Measurements from ENCODE around the gene SHROOM1.

The SHROOM1 gene

DNA sequence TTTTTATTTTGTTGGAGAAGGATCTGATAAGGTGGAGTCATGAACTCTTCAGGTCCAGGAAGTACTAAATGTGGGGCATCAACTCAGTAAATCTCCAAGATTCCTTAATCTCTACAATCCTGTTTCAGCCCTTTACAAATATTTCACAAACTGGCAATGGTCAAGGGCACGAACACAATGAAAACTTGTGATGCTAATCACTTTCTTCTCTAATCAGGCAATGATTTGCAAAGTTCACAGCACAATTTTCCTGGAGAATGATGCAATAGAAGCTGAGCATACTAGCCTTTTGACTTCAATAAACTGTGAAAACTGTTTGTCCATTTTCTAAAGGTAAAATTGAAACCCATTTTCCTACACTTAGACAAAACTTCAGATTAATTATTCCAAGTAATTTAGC is 18.9 kb upstream of the SHROOM1 start:
- DNase-seq: no peak

DNA sequence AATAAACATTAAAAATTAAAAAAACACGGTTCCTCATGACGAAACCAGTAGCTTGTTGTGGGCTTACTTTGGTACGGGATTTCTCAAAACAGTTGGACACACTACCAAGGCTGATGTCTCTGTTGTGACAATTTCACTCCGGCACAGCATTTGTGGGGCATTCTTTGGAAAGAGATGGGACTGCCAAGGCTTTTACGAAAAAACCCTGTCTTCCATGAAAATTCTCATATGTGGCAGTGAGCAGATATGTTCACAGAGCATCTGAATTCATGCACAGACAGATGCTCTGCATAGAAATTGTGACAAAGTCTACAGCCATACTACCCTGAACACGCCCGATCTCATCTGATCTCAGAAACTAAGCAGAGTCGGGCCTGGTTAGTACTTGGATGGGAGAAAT is 17.8 kb upstream of the SHROOM1 start:
- DNase-seq: no peak

DNA sequence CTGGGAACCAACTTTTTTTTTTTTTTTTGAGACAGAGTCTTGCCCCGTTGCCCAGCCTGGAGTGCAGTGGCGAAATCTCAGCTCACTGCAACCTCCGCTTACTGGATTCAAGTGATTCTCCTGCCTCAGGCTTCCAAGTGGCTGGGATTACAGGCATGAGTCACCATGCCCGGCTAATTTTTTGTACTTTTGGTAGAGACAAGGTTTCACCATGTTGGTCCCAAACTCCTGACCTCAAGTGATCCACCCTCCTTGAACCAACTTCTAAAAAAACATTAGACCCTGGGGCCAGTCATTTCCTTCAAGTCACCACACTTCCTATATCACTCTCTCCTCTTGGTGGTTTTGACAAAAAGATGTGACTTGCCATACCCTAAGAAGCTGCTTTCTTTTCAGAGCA is 10.9 kb upstream of the SHROOM1 start:
- DNase-seq: no peak

DNA sequence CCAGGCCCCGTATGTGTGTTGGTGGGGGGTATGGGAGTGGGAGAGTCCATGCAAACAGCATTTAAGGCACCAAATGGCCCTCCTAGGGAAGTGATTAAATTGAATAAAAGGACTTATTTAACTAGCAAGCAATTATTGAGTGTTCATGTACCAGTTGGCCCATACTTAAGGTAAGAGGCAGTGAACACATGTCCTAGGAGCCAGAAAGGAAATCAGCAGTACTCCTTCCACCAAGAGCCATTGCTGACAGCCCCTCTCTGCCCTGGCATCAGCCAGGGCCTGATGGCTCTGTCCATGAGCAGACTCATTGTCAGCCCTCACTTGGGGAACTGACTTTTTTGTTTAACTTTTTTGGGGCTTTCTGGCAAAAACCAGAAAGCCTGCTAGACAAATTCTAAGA is 10.4 kb upstream of the SHROOM1 start:
- no peak for DNase-seq

DNA sequence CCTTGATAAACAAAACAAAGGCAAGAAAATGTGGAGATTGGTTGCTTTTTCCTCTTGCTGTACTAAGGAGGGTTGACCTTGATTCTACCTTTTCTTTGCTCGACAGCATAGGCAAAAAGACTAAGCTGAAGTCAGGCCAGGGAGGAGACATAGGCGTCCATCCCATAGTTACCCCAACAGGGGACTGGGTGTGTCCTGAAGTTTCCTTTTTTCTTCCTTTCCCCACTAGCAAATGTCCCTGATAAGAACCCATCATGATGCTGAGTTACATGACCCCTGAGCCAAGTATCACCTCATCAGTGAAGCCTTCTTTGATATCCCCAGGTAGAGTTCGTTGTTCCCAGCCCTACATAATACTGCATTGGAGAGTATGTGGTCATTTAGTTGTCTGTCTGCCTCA is 9.9 kb upstream of the SHROOM1 start:
- no peak for DNase-seq

DNA sequence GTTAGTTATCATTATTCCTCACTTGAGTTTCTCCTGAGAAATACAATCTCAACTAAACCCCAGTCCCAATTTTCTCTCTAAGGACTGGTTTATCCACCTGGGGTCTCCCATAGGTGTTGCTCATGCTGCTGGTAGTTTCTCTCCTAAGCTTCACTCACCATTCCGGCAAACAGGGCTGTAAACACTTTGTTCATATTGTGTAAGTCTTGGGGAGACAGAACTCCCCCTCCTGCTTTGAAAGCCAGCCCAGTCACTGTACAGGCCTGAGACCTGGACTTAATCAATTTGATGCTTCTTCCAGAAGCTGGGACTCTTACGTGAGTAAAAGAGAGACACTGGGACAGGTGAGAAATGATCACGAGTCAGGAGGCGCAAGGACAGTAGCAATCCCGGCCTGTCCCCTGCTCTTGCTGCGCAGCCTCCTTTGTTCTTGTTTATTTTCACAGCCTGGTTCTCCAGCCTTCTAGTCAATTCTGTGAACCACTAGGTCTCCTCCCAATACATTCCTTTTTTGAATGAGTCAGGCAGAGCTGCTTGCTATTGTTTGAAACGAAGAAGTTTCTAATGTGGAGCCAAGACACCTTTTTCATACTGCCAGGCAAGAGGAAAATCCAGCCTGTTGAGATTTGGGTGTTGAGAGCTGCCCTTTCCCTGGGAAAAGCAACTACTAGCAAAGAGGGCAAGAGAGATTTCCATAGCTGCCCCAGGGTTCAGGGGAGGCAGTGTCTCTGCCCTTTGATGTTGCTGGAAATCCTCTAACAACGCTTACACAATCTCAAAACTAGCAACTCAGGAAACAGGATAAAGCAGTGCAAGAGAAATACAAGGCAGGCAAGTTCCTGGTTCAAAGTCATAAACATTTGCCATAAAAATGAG is 9.2 kb upstream of the SHROOM1 start:
- no peak for DNase-seq

DNA sequence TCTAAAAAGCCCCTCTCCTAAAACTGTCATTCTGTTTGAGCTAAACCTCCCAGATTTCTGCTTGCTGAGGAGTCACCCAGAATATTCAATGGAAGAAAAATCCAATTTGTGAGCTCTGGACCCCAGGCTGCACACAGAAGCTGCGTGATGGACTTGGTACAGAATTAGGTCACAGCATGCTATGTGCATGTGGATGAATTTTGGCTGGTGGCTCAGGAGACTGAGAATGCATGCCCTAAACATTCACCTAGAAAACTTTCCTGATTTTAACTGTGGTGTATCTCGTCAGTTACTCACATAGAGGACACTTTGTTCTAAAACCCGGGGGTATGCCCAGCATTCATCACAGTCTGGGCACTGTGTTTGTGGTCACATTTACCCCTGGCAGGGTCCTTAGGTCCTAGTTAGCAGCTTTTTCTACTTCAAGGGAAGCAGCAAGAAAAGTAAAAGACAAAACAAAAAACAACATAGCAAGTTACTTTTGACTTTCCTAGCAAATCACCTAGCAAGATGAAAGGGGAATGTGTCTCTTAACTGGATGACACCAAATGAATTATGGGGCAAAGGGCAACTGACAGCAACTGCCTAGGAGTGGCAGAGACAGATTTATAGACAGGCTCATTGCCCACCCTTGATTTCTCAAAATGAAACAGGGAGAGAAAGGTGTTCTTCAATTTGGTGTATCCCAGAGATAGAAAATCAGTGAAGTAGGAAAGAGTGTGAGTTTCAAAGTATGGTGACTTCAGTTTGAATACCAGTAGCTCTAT is 8.3 kb upstream of the SHROOM1 start:
- no peak for DNase-seq

DNA sequence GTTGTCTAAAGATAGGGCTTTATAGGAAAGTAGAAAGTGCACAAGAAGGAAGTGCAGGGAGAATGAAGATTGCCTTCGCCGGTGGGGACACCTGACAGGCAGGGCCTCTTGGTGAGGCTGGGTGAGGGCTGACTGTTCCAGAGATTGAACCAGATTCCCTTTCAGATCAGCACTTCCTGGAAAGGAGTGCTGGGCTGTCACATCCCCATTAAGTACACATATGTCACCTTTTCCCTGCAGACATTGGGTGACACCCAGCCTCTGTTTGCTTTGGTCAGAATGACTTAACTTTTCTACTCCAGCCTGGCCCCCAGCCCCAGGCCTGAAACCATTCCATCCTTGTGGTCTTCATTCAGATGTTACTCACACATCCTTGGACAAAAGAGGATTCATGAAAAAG is 7.4 kb upstream of the SHROOM1 start:
- DNase-seq: no peak

DNA sequence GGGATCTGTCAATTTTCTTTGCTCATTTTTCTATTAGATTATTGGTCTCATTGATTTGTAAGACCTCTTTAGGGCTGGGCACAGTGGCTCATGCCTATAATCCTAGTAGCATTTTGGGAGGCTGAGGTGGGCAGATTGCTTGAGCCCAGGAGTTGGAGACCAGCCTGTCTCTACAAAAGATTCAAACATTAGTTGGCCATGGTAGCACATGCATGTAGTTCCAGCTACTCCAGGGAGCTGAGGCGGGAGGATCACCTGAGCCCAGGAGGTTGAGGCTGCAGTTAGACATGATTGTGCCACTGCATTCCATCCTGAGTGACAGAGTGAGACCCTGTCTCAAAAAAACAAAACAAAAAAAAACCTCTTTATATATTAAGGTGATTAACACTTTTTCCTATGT is 6.4 kb upstream of the SHROOM1 start:
- no peak for DNase-seq

DNA sequence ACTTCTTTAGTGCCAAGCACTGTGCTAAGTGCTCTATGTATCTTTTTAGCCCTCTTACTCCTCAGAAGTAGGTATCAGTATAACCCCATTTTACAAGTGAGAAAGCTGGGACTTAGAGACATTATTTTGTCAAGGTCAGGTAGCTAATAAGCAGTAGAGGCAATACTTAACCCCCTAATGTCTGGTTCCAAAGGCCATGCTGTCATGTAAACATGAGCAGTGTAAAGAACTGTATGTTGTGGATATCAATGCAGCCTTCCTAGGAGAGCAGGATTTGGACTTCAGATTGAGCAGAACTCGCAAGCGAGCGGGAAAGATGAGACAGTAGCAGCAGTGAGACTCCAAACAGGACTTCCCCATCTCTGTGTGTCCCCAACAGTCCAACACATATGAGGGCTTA is 3.6 kb upstream of the SHROOM1 start:
- no peak for DNase-seq

DNA sequence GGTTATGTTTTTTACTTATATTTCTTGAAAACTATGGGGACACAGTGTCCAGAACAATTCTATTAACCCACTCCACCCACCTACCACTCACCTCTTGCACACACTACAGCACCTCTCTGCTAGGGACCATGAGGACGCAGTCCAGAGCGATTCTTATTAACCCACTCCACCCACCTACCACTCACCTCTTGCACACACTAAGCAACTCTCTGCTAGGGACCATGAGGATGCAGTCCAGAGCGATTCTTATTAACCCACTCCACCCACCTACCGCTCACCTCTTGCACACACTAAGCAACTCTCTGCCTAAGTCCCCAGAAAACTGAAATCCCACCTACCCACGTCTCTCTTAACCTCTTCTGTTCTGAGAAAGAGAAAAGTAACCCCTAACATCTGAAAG is 2.2 kb upstream of the SHROOM1 start:
- no peak for DNase-seq

DNA sequence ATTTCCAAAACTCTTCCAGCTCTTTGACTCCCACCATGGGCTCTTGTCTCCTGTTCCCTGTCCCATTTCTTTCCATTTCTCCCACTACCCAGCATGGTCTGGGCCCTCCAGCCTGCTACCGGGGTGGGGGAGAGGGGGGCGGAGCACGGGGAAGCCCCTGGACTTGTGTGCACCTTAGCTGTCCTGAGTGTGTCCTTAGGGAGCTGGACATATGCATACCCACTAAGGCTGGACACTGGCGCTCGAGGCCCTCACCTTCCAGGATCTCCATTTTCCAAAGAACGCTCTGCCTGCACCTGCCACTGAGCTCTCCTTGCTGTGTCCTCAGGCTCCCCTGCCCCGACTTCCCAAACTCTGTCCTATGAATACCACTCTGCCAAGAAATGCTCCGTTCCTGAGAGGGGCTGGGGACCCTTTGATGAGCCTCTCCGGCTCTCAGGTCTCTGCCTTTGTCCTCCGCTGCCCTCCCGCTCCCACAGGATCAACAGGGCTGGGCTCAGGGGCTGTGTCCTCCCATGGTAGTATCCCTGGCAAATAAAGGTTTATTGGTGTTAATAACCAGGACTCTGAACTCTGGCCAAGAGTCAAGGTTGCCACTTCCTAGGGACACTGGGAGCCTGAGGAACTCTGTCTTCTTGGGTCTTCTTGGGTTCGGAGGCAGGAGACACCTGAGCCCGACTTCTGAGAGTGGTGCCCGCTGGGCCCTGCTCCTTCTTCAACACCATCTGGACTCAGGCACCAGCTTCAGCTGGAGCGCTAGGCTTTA is 831 bp upstream of the SHROOM1 start:
- no peak for DNase-seq

DNA sequence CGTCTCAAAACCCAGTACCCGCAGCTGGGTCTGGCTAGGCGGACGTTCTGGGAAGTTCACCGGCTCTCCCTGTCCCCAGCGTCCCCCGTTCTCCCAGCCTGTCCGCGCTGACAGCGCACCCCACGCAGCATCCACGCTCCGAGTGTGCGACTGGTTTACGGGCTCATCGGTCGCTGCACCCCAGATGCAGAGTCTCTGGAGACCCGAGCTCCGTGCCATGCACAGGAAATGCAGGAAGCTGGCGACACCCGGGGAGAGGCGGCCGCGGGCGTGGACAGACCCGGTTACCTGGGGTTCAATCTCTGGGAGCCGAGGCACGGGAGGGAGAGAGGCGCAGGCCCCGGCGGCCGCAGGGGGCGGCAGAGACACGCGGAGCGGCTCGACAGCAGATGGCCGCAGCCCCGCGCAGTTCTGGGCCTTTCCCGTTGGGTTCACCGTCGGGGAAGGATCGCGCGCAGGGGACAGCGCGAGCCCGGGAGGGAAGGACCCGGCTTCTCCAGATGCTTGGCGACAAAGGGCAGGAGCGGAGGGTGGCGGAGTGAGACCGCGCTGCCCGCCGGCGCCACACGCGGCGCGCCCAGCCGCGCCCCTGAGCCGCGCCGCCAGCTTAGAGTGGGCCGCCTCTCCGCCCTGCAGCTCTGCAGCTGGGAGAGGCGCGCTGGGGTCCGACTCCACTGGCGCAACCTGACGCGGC is 558 bp downstream of the SHROOM1 start:
- no peak for DNase-seq

DNA sequence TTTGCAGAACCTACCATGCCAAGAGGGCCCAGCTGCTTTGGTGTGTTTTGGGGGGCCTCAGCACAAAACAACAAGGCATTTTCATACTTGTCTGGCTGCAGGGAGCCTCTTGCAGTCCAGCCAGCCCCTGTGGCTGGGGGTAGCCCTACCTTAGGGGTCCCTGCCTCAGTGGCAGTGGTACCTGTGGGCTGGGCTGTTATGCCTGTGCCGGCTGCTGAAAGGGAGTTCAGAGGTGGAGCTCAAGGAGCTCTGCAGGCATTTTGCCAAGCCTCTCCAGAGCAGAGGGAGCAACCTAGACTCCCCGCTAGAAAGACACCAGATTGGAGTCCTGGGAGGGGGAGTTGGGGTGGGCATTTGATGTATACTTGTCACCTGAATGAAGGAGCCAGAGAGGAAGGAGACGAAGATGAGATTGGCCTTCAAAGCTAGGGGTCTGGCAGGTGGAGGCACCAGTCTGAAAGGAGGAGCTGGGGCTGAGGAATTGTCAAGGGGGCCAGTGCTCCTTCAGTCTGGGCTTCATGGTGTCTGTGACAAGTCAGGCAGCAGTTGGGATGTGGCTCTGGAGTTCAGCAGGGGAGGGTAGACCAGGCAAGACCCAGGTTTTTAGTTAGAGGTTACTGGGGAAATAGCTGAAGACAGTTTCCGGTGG is 1.5 kb downstream of the SHROOM1 start:
- no peak for DNase-seq

DNA sequence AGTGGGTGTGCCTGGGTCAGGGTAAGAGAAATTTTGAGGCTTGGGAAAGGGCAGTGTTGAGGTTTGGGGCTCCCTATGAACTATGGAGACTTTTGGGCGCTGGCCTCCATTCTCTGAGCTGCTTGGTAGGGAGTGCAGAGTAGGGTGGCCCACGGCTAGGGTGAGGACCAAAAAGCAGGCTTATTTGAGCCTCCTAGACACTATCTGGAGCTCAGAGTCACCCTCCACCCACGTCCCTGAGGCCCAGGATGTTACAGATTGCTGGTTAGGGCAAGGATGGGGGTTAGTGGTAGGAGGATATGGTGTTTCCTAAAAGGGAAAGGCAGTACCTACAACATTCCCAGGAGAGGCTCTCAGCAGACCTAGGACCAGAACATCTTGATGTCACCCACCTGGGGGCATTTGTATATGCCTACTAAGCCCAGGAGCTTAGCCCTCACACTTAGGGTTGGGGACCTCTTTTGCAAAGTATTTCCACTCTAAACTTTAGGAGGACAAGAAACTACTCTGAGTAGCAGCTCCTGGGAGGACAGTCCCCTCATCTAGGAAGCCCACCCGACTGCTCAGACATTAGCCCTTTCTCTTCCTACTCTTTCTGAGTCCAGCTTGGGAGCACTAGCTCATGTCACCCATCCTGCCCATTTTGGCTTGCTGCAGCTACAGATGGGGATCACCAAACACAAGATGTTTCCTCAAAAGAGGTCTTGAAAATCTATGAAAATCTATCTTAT is 2.3 kb downstream of the SHROOM1 start:
- no peak for DNase-seq

DNA sequence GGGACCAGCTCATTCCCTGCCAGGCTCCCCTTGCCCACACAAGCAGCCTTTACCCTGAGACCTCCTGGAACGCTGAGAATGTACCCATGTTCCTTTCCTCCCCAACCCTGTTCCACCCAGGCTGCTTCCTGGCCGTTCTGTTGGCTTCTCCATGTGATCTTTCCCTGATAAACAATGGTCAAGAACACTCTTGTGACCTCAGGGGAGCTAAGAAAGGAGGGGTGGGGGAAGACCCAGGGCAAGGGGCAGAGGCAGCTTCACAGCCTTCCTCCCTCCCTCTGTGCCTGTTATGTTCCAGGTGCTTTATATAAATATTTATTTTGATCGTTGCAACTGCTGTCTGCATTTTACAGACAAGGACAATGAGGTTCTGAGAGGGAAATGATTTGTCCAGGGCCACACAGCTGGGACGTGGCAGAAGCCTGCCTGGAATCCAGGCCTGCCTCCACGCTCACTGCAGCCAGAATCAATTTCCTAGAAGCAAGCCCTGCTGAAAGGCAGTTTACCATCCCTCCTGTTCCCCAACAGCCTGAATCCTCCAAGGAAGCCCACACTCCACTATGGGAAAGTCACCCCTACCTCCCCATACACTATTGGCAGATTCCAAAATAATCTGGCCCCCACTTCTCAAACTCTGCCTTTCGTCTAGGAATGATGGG is 3.9 kb downstream of the SHROOM1 start:
- DNase-seq: no peak

DNA sequence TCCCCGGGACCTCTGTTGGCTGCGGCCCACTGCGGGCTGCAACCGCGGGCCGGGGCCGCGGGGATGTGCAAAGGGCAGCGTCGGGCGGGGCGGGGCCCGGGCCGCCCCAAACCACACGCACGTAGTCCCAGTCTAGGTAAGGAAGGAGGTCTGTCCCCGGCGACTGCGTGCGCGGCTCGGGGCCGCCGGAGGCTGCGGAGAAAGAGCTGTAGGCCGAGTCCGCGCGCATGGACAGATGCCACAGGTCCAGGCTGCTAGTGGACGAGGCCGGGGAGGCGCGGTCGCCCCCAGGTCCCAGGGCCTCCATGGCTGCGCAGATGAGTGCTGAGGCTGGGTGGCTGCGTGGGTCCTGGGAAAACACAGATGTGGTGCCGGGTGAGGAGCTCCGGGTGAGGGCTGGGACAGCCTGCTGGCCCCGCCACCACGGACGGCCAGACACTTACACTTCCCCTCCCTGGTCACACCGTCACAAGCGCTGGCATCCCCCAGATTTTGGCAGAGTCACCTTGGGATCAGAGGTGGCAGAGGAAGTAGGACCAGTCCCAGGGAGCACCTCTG is 4.5 kb downstream of the SHROOM1 start:
- DNase-seq: no peak

DNA sequence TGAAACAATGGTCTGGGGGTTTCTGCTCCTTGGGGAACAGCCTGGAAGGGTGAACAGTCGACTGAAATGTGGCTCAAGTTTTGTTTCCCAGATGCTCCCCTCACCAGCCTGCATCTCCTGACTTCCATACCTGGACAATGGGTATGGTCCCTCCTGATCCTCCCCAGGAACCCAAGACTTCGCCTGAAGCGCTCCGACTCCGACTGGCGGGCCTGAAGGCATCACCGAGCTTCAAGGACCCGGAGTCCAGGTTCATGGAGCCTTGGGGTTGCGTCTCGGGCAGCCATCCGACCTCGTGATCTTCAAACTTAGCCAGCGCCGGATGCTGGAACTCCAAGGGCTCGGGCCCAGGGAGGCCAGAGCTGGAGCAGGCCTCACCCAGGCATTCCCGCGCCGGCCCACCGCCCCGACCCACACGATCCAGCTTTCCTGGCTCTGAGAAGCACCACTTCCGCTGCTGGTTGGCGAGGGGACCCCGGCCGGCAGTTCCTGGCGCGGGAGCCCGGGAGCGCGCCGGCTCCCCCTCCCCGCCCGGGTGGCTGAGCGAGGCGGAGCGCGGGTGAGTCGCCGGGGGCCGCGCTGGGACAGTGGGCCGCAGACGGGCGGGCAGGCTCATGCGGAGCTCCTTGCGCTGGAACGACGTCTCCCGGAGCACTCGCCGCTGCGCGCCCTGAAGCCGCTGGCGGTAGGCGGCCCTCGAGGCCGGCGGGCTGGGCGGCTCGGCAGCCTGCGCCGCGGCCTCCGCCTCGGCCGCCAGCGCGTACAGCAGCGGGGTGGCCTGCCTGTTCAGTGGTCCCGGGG is 5.2 kb downstream of the SHROOM1 start:
- no peak for DNase-seq

DNA sequence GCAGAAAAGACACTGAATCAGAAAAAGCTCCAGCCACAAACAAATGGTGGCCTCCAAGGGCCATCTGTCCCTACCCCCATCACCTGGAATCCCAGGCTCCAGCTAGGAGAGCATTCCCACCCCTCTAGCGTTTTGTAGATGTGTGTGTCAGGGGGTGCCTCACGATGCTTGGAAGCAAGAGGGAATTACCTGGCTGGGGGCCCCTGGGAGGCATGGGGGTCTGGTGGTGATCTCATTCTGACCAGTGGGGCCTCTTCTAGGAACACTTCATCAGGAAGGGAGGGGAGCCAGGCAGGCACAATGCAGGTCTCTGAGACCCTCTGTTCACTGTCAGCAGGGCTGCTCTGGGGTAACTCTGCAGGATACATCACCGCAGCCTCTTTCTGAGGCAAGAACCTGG is 6.0 kb downstream of the SHROOM1 start:
- no peak for DNase-seq

DNA sequence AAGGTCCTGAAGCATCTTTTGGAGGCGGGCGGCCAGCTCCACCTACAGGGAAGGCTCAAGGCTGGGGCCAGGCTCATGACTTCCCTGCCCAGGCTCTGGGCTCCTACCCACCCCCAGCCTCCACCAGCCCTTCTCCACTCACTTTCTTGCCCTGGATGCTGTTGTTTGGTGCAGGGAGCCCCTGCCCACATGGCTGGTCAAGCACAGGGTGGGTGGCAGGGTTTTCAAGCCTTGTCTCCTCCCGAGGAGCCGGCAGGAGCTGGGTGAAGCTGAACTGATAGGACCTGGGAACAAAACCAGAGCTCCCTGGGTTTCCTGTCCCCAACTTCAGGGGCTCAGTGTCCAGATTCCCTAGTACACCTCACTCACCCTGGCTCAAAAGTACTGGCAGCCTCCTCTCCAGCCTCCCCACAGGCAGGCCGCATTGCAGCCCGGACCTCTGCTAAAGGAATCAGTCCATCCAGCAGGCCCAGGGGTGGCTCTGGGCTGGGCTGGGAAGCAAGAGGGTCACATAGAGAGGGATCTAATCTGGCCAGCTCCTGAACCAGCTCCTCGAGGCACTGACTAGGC is 6.9 kb downstream of the SHROOM1 start:
- no peak for DNase-seq

Measured in NCI-H446 treated with DMSO at 0.1 percent for 48 hours (cell line).